Upper lobe of right lung (tissue), 1 donor: Measurements from ENCODE around the gene TMPO. TPM values are rescaled to one million over a fixed set of nuclear protein-coding genes. Genes with fewer than 3 reads are reported as not detected.
"Not testable (repeated sequence)": the region's sequence is repeated elsewhere in the genome, so short reads cannot be mapped to it uniquely, and the experiment has no call there.

Experiments used
- ATAC-seq: fragments of 200-7000 bp; cut with Tn5 transposase; one replicate; pipeline ENCODE4 v1.9.1; 2020; ENCODE audit warnings: mild to moderate bottlenecking, moderate library complexity
- DNase-seq: peaks from one replicate; pipeline ENCODE4 v3.0.0-alpha.2; 2020
- H3K27ac ChIP-seq: fragments of 200-600 bp; one replicate; pipeline ENCODE4 v1.8.0; 2022
- H3K27me3 ChIP-seq: fragments of 200-600 bp; one replicate; pipeline ENCODE4 v1.8.0; 2022; ENCODE audit warnings: mild to moderate bottlenecking
- H3K36me3 ChIP-seq: fragments of 200-600 bp; one replicate; pipeline ENCODE4 v1.8.0; 2022
- H3K4me1 ChIP-seq: fragments of 200-600 bp; one replicate; pipeline ENCODE4 v1.8.0; 2022
- H3K4me3 ChIP-seq: fragments of 200-600 bp; one replicate; pipeline ENCODE4 v1.8.0; 2022; ENCODE audit warnings: mild to moderate bottlenecking
- H3K9me3 ChIP-seq: fragments of 200-600 bp; one replicate; pipeline ENCODE4 v1.8.0; 2022
- CTCF ChIP-seq: fragments of 200-600 bp; IDR thresholded peaks from one replicate; pipeline ENCODE4 v1.8.0; 2022; ENCODE audit warnings: antibody characterized with exemption
- intact Hi-C: fragments of 100-400 bp; cut with DNase I; formaldehyde crosslinking; loops from one replicate; pipeline ENCODE4 v1.11.0; 2022
- total RNA-seq: library from RNA; stranded (reverse); fragmentation: NEBNext Ultra II Directional; extraction: Animal tissue kit (Norgen Biotek cat#: 25700); gene quantifications from one replicate; pipeline ENCODE4 v1.2.1, GENCODE V29; 2021
- donor health status: DM: no; HTN: yes; CAD: no; lungs with severe emphysema.

TMPO gene
- total RNA-seq, 1 donor from 2014 or later, result 63.1 TPM

GRCh38 chr12:98504368-98504617 is 11.1 kb upstream of the TMPO start:
- Histone ChIP-seq H3K9me3 (no peaks in the 10 kb centered on the region), H3K4me3 (peak overlapping the region; percentile 69), H3K27ac (peak overlapping the region; percentile 88), H3K27me3 (no peaks in the 10 kb centered on the region), H3K4me1 (peaks cover 4% of the 10 kb centered on the region), H3K36me3 (no peaks in the 10 kb centered on the region)
- ATAC-seq (no peak), DNase-seq (no peak)
- TF ChIP-seq CTCF, result no peak
- intact Hi-C loops, result no loop called here

GRCh38 chr12:98509063-98509462 is 6.3 kb upstream of the TMPO start:
- no peak for DNase-seq
- H3K36me3 ChIP-seq, result no peaks in the 10 kb centered on the region
- H3K9me3 ChIP-seq, result no peaks in the 10 kb centered on the region
- TF ChIP-seq CTCF, result no peak
- H3K4me1 ChIP-seq, result peaks cover 4% of the 10 kb centered on the region
- H3K4me3 ChIP-seq, result no peak overlapping the region
- no peak for ATAC-seq
- intact Hi-C loops, result no loop called here
- H3K27me3 ChIP-seq, result no peaks in the 10 kb centered on the region
- no peak overlapping the region for H3K27ac ChIP-seq

- H3K27me3 ChIP-seq, H3K4me3 ChIP-seq, H3K36me3 ChIP-seq, H3K4me1 ChIP-seq, DNase-seq, ATAC-seq, H3K9me3 ChIP-seq, H3K27ac ChIP-seq: not testable (repeated sequence)
- intact Hi-C loops, result loop anchor here (10.0 kb wide), 1 partner anchor 87 kb away; no protein-coding TSS in a partner anchor
Measured at GRCh38 chr12:98511806-98512205, 3.6 kb upstream of the TMPO start.

- TF ChIP-seq CTCF, result no peak
- DNase-seq (no peak), ATAC-seq (no peak)
- Histone ChIP-seq H3K27me3 (no peaks in the 10 kb centered on the region), H3K9me3 (no peaks in the 10 kb centered on the region), H3K36me3 (no peaks in the 10 kb centered on the region), H3K27ac (peak overlapping the region; percentile 92), H3K4me3 (peak overlapping the region; percentile 96), H3K4me1 (peaks cover 12% of the 10 kb centered on the region)
- intact Hi-C loops, result loop anchor here (10.0 kb wide), 1 partner anchor 89 kb away; no protein-coding TSS in a partner anchor
Measured at GRCh38 chr12:98513379-98514322, 1.7 kb upstream of the TMPO start.

- Histone ChIP-seq H3K27ac (peak overlapping the region; percentile 92), H3K4me1 (peaks cover 15% of the 10 kb centered on the region), H3K4me3 (peak overlapping the region; percentile 96), H3K9me3 (no peaks in the 10 kb centered on the region), H3K36me3 (no peaks in the 10 kb centered on the region), H3K27me3 (no peaks in the 10 kb centered on the region)
- no peak for TF ChIP-seq CTCF
- intact Hi-C loops, result loop anchor here (10.0 kb wide), 1 partner anchor 90 kb away; no protein-coding TSS in a partner anchor
- DNase-seq (no peak), ATAC-seq (no peak)
Measured at GRCh38 chr12:98514982-98515286, 456 bp upstream of the TMPO start.

- TF ChIP-seq CTCF, result peak; percentile 74
- no peaks in the 10 kb centered on the region for H3K27me3 ChIP-seq
- peak overlapping the region; percentile 96 for H3K4me3 ChIP-seq
- peak overlapping the region; percentile 92 for H3K27ac ChIP-seq
- H3K9me3 ChIP-seq, result no peaks in the 10 kb centered on the region
- H3K36me3 ChIP-seq, result no peaks in the 10 kb centered on the region
- ATAC-seq (peak; percentile 72), DNase-seq (peak; percentile 79)
- H3K4me1 ChIP-seq, result peaks cover 25% of the 10 kb centered on the region
- intact Hi-C loops, result loop anchor here (10.0 kb wide), 1 partner anchor 91 kb away; no protein-coding TSS in a partner anchor
Measured at GRCh38 chr12:98516111-98516873, 902 bp downstream of the TMPO start.
